ENCODE measurements around the gene TK1. TPM values are rescaled to one million over a fixed set of nuclear protein-coding genes. Genes with fewer than 3 reads are reported as not detected.

Gene TK1
- total and polyA plus RNA-seq, 3 donors from 2014 or later: 3.9 to 5.7 (median 4.8) TPM

GRCh38 chr17:78204387-78205123 lies 17.7 kb upstream of the TK1 start:
- H3K4me1 ChIP-seq: no peaks in the 10 kb centered on the region
- DNase-seq: no peak
- no peak overlapping the region for H3K27ac ChIP-seq
- TF ChIP-seq, protein P1, sequence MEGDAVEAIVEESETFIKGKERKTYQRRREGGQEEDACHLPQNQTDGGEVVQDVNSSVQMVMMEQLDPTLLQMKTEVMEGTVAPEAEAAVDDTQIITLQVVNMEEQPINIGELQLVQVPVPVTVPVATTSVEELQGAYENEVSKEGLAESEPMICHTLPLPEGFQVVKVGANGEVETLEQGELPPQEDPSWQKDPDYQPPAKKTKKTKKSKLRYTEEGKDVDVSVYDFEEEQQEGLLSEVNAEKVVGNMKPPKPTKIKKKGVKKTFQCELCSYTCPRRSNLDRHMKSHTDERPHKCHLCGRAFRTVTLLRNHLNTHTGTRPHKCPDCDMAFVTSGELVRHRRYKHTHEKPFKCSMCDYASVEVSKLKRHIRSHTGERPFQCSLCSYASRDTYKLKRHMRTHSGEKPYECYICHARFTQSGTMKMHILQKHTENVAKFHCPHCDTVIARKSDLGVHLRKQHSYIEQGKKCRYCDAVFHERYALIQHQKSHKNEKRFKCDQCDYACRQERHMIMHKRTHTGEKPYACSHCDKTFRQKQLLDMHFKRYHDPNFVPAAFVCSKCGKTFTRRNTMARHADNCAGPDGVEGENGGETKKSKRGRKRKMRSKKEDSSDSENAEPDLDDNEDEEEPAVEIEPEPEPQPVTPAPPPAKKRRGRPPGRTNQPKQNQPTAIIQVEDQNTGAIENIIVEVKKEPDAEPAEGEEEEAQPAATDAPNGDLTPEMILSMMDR (IDR thresholded peaks at IDR 0.05): no peak
- TF ChIP-seq POLR2A (IDR thresholded peaks at IDR 0.05): no peak
- no peak overlapping the region for H3K4me3 ChIP-seq
- H3K36me3 ChIP-seq (ENCODE audit: low read depth, missing control alignments): no peaks in the 10 kb centered on the region
- no peaks in the 10 kb centered on the region for H3K9me3 ChIP-seq
- WGBS, 2 donors: 90 to 91% methylated on average over 15 to 22 of the region's 22 CpGs
- intact Hi-C loops (cut with DNase I; ENCODE audit: low total_unique reads): no loop called here
- H3K27me3 ChIP-seq: no peaks in the 10 kb centered on the region

DNA sequence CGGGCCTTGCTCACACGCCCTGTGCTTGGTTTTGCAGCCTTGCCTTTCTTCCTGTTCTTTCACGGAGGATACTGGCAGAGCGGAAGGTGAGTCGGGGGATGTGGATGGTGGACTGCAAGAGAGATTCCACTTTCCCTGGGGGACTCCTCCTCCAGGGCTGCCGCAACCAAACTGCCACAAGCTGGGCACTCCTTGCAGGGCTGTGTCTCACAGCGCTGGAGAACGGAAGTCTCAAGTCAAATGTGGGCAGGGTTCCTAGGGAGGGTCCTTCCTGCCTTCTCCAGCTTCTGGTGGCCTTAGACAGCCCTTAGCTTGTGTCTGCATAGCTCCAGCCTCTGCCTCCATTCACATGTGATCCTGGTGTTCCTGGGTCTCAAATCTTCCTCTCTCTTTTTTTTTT lies 15.8 kb upstream of the TK1 start:
- Histone ChIP-seq H3K4me1 (no peaks in the 10 kb centered on the region), H3K36me3 (ENCODE audit: low read depth, missing control alignments) (no peaks in the 10 kb centered on the region), H3K4me3 (no peak overlapping the region), H3K27ac (no peak overlapping the region), H3K27me3 (no peaks in the 10 kb centered on the region), H3K9me3 (no peaks in the 10 kb centered on the region)
- intact Hi-C loops (cut with DNase I; ENCODE audit: low total_unique reads): no loop called here
- no peak for DNase-seq
- WGBS, 2 donors: 87 to 94% methylated on average over 6 to 8 of the region's 8 CpGs
- no peak for TF ChIP-seq POLR2A (IDR thresholded peaks at IDR 0.05)
- TF ChIP-seq, protein P1 (IDR thresholded peaks at IDR 0.05): no peak

DNA sequence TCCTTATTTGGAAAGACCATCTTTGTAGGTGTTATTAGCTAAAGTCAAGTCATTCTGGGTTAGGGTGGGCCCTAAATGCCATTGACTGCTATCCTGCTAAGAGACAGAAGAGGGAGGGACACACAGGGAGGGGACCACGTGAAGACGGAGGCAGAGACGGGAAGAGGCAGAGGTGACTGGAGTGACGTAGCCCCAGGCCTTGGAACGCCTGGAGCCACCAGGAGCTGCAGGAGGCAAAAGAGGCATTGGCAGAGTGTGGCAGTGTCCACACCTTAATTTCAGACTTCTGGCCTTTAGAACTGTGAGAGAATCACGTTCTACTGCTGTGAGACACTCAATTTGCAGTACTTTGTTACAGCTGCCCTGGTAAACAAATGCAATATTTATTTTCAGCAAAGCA lies 13.6 kb upstream of the TK1 start:
- Histone ChIP-seq H3K36me3 (ENCODE audit: low read depth, missing control alignments) (no peaks in the 10 kb centered on the region), H3K4me3 (no peak overlapping the region), H3K27me3 (no peaks in the 10 kb centered on the region), H3K9me3 (no peaks in the 10 kb centered on the region), H3K27ac (no peak overlapping the region), H3K4me1 (no peaks in the 10 kb centered on the region)
- no peak for DNase-seq
- 88 to 93% methylated on average over 6 of the region's 6 CpGs for WGBS, 2 donors
- intact Hi-C loops (cut with DNase I; ENCODE audit: low total_unique reads): no loop called here
- no peak for TF ChIP-seq POLR2A (IDR thresholded peaks at IDR 0.05)

- Histone ChIP-seq H3K36me3 (ENCODE audit: low read depth, missing control alignments) (no peaks in the 10 kb centered on the region), H3K27me3 (no peaks in the 10 kb centered on the region), H3K27ac (no peak overlapping the region), H3K4me1 (no peaks in the 10 kb centered on the region), H3K9me3 (no peaks in the 10 kb centered on the region), H3K4me3 (no peak overlapping the region)
- TF ChIP-seq POLR2A (IDR thresholded peaks at IDR 0.05): no peak
- TF ChIP-seq, protein P1 (IDR thresholded peaks at IDR 0.05): no peak
- no peak for DNase-seq
- WGBS, 2 donors: 88 to 92% methylated on average over 9 of the region's 9 CpGs
- intact Hi-C loops (cut with DNase I; ENCODE audit: low total_unique reads): no loop called here
These were observed 10.4 kb upstream of the TK1 start for GRCh38 chr17:78197147-78197832.

DNA sequence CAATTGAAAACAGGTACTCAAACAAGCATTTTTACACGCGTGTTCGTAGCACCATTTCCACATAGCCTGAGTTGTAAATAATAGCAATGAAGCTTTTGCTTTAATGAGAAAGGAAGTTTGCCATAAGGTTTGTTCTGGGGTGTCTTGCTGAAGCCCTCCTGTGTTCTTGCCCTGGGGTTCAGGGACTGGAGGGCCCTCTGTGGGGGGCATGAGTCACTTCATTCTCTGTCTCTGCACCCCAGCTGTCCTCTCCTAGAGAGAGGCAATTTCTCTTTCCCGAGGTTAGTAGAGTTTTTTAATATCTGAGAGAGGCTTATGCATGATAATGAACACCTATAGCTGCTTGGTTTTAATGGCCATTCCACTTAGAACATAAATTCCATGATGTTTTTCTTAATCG lies 9.9 kb upstream of the TK1 start:
- H3K27ac ChIP-seq: no peak overlapping the region
- intact Hi-C loops (cut with DNase I; ENCODE audit: low total_unique reads): no loop called here
- no peaks in the 10 kb centered on the region for H3K27me3 ChIP-seq
- H3K36me3 ChIP-seq (ENCODE audit: low read depth, missing control alignments): no peaks in the 10 kb centered on the region
- WGBS, 2 donors: 88 to 91% methylated on average over 5 of the region's 5 CpGs
- DNase-seq: no peak
- no peaks in the 10 kb centered on the region for H3K4me1 ChIP-seq
- TF ChIP-seq POLR2A (IDR thresholded peaks at IDR 0.05): no peak
- TF ChIP-seq, protein P1 (IDR thresholded peaks at IDR 0.05): no peak
- H3K4me3 ChIP-seq: no peak overlapping the region
- no peaks in the 10 kb centered on the region for H3K9me3 ChIP-seq
